Heart right ventricle (tissue), 16 donors: ENCODE data around the gene ADCK2. TPM values are rescaled to one million over a fixed set of nuclear protein-coding genes. Genes with fewer than 3 reads are reported as not detected.

Experiments used
- ATAC-seq, 8 donors: fragments of 200-7000 bp; cut with Tn5 transposase; one replicate each; pipeline ENCODE4 v1.9.1; 2020; ENCODE audit warnings: mild to moderate bottlenecking in 8 of 8, moderate library complexity in 8 of 8, moderate number of reproducible peaks in 1 of 8
- DNase-seq, 2 donors: peaks; one replicate each; pipeline ENCODE4 v3.0.0-alpha.2; 2020
- H3K27ac ChIP-seq, 10 donors: fragments of 200-600 bp; sonication (generic) in 2 of 10; one replicate each; pipeline versions ENCODE4 v1.5.0 to v1.8.0; 2020 to 2022; ENCODE audit warnings: mild to moderate bottlenecking in 3 of 10
- H3K27me3 ChIP-seq, 7 donors: fragments of 200-600 bp; one replicate each; pipeline ENCODE4 v1.8.0; 2021 to 2022; ENCODE audit warnings: mild to moderate bottlenecking in 2 of 7
- H3K36me3 ChIP-seq, 9 donors: fragments of 200-600 bp; sonication (generic) in 1 of 9; one replicate each; pipeline versions ENCODE4 v1.5.0 to v1.8.0; 2020 to 2022; ENCODE audit warnings: mild to moderate bottlenecking in 2 of 9
- H3K4me1 ChIP-seq, 9 donors: fragments of 200-600 bp; sonication (generic) in 1 of 9; one replicate each; pipeline versions ENCODE4 v1.5.0 to v1.8.0; 2020 to 2022; ENCODE audit warnings: mild to moderate bottlenecking in 4 of 9
- H3K4me3 ChIP-seq, 10 donors: fragments of 200-600 bp; sonication (generic) in 2 of 10; one replicate each; pipeline versions ENCODE4 v1.5.0 to v1.8.0; 2020 to 2022; ENCODE audit warnings: mild to moderate bottlenecking in 7 of 10, moderate library complexity in 2 of 10
- H3K9me3 ChIP-seq, 11 donors: fragments of 200-600 bp in 10 of 11; sonication (generic) in 2 of 11; one replicate each; pipeline versions ENCODE4 v1.5.0 to v1.8.0; 2013 to 2022; ENCODE audit warnings: mild to moderate bottlenecking in 2 of 11, control low read depth in 1 of 11, moderate library complexity in 1 of 11
- WGBS, 2 donors: extraction: QIAGEN DNeasy Blood & Tissue Kit; methylation state at CpG; one replicate each; pipeline ENCODE4 v1.1.7; 2013; ENCODE audit warnings: inconsistent platforms in 1 of 2; 5-methylcytosine and 5-hydroxymethylcytosine counted together
- intact Hi-C, 10 donors: fragments of 100-400 bp; cut with DNase I; formaldehyde crosslinking; loops; one replicate each; pipeline versions ENCODE4 v1.11.1 to v1.14.2; 2022
- polyA plus RNA-seq, 2 donors: library from polyadenylated mRNA; stranded (reverse); fragments of 200-250 nt; gene quantifications; one replicate each; pipeline ENCODE4 v1.2.3, GENCODE V29; 2013
- total RNA-seq, 10 donors: library from RNA; stranded (reverse); fragmentation: NEBNext Ultra II Directional in 3 of 10; extraction: Animal tissue kit (Norgen Biotek cat#: 25700) in 3 of 10; gene quantifications; one replicate each; pipeline versions ENCODE4 v1.2.1 to v1.2.4, GENCODE V29; 2021 to 2023
- TF ChIP-seq, protein P1 (sequence below), 9 donors: fragments of 200-600 bp; sonication (generic) in 2 of 9; IDR thresholded peaks; one replicate each; pipeline versions ENCODE4 v1.5.0 to v1.8.0; 2021 to 2022; ENCODE audit warnings: antibody characterized with exemption in 9 of 9, mild to moderate bottlenecking in 5 of 9, moderate library complexity in 1 of 9
- donor health status: Arrhythmogenic right ventricular cardiomyopathy.
- donor health status: ischemic (EF 13 %, LVEDD 7.1; RV severe dilation, severe dysfunction).
- donor health status: healthy with polysubstance abuse.
- donor health status: DM: no; HTN: yes; CAD: no.
- donor health status: DM: no; HTN: no; CAD: no.
- donor health status: ischemic (EF 25% LVEDD 6.9; RV normal size, moderate dysfunction).
- donor health status: ischemic (EF 25% LVEDD 5.7; RV mildly dilated, moderate dysfunction).
- donor health status: healthy.
- donor health status: DM: yes; HTN: yes; CAD: no.
- donor health status: Ischemic cardiomyopathy.
- donor health status: ischemic (EF 35%, LVEDD 5.7; RV mildly dilated, moderate dysfunction).
- donor health status: nonischemic (EF 11% LVEDD 7.7; RV severe dilation, severe dysfunction).
- donor health status: DM: yes; HTN: yes; CAD: no.
- donor health status: PGD.
- donor health status: ischemic (EF 29% LVEDD 5.4; RV normal size, mild dysfunction).
- donor health status: nonischemic (EF 23%, LVEDD 6.1; RV moderate dilation, normal function).

ADCK2 gene
- total and polyA plus RNA-seq, 12 donors: 5.6 to 11.4 (median 8.2) TPM

DNA sequence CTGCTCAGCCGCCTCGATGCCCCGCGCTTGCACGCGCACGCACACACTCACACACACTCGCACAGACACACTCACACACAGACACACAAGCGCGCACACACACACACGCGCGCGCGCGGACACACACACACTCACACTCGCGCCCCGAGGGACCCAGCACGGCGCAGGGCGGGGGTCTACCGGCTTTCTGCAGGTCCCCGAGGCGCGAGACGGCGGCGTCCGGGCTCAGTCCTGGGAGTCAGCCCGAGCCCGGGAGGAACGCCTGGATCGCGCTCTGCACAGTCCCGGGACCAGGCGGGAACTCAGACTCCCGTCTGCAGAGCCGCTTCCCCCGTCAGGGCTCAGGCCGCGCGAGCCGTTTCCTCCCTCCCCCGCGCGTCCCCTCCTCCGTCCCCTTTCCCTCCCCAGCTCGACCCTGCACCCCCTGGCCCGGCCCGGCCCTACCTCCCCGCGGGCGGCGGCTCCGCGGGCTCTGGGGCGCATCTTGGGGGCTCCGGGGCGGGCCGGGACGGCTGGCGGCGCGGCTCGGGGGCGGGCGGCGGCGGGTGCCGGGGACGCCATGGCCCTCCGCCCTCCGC, 32.6 kb upstream of the ADCK2 start:
- H3K4me1 ChIP-seq: peaks cover 11 to 62% (median 42%) of the 10 kb centered on the region in 9 donors
- ATAC-seq (peak; percentile 22 to 64 (median 38)), DNase-seq (peak; percentile 51 to 57)
- 0 to 1% methylated on average over 41 to 72 of the region's 74 CpGs for WGBS, 2 donors
- H3K9me3 ChIP-seq: no peaks in the 10 kb centered on the region
- H3K27me3 ChIP-seq: peaks cover 0 to 60% (median 7%) of the 10 kb centered on the region in 7 donors
- intact Hi-C loops: loop anchor here in 5 of 10 donors (5.0 to 10.0 kb wide), 3 partner anchors 33 to 98 kb away; no protein-coding TSS in a partner anchor
- peak overlapping the region; percentile 83 to 98 (median 93) for H3K27ac ChIP-seq
- TF ChIP-seq, protein P1, sequence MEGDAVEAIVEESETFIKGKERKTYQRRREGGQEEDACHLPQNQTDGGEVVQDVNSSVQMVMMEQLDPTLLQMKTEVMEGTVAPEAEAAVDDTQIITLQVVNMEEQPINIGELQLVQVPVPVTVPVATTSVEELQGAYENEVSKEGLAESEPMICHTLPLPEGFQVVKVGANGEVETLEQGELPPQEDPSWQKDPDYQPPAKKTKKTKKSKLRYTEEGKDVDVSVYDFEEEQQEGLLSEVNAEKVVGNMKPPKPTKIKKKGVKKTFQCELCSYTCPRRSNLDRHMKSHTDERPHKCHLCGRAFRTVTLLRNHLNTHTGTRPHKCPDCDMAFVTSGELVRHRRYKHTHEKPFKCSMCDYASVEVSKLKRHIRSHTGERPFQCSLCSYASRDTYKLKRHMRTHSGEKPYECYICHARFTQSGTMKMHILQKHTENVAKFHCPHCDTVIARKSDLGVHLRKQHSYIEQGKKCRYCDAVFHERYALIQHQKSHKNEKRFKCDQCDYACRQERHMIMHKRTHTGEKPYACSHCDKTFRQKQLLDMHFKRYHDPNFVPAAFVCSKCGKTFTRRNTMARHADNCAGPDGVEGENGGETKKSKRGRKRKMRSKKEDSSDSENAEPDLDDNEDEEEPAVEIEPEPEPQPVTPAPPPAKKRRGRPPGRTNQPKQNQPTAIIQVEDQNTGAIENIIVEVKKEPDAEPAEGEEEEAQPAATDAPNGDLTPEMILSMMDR (IDR thresholded peaks at IDR 0.05): no peak
- H3K4me3 ChIP-seq: peak overlapping the region; percentile 62 to 82 (median 70)
- H3K36me3 ChIP-seq: no peaks in the 10 kb centered on the region

DNA sequence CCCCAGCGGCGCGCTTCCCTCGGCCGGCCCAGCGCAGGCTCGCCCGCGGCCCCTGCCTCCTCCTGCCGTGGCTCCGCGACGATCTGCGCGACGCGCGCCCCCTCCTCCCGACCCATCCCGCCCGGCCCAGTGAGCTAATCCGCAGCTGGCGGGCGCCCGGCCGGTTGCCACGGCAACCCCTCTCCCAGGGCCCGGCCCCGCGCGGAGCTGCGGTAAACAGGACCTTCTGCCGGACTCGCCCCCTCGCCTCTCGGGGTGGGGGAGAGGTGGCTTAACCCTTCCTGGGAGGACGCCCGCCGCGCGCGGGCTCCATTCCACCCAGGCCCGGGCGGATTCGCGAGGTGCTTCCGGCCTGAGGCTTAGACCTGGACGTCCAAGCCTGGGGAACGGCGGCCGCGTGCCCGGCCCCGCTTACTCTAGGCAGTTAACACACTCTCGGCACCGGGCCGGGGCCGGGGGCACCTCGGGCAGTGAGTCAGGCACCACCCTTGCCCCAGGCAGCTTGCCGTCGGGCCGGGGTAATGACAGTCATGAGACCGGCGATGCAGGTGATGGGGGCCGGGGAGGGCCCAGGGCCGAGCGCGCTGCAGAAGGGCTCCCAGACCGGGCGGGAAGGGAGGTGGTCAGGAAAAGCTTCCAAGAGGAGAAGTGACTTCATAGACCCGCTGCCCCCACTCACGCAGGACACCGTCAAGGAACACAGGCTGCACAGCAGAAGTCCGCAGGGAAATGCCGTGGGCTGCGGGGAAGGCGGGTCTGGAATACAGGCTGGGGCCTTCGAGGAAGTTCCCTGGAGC, 31.8 kb upstream of the ADCK2 start, which contains the start of gene DENND2A:
DENND2A (minus strand) TSS at position 87 of the 797 bp plus-strand sequence. CDS start 38,416 bp downstream, outside the sequence.
- H3K4me1 ChIP-seq: peaks cover 5 to 55% (median 38%) of the 10 kb centered on the region in 9 donors

DNA sequence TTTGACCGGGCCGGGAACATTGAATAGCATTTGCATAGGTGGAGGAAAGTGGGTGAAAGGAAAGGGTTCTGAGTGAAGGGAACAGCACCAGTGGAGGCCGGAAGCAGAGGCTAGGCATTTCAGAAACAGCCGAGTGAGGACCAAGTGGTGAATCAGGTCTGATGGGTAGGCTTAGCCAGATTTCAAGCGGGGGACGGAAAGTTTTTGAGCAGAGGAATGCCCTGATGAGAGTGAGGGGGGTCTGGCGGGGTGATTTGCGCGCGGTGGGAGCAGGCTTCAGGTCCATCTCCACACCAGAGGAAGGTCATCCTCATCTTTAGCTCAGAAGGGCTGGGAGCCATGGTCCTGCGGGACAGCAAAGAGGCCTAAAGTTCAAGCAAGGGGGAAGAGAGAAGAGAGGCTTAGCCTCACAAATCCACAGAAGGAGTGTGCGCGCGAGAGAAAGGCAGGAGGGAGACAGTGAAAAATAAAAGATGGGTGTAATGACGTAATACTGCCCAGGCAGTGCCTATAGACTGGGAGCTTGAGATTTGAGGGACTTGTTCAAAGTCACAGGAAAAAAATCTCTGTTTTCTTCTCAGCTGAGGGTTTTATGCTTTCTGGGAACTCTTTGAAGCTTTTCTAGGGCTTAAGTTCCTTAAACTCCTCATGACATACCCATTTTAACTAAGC, 31.1 kb upstream of the ADCK2 start:
- peak overlapping the region in 9 of 10 donors; percentile 49 to 82 (median 67) for H3K4me3 ChIP-seq
- DNase-seq (no peak), ATAC-seq (no peak)
- 46 to 59% methylated on average over 15 of the region's 15 CpGs for WGBS, 2 donors
- no peaks in the 10 kb centered on the region for H3K9me3 ChIP-seq
- TF ChIP-seq, protein P1 (IDR thresholded peaks at IDR 0.05): no peak
- intact Hi-C loops: loop anchor here in 5 of 10 donors (5.0 to 10.0 kb wide), 3 partner anchors 34 to 99 kb away; no protein-coding TSS in a partner anchor
- peaks cover 4 to 47% (median 31%) of the 10 kb centered on the region in 9 donors for H3K4me1 ChIP-seq
- peaks cover 0 to 60% (median 7%) of the 10 kb centered on the region in 7 donors for H3K27me3 ChIP-seq
- H3K27ac ChIP-seq: peak overlapping the region; percentile 88 to 98 (median 93)
- H3K36me3 ChIP-seq: no peaks in the 10 kb centered on the region

More for the DNA sequence above, 31.8 kb upstream of the ADCK2 start, which contains the start of gene DENND2A:
- peak; percentile 60 to 81 (median 75) for ATAC-seq
- Histone ChIP-seq H3K27me3 (peaks cover 0 to 60% (median 7%) of the 10 kb centered on the region in 7 donors), H3K4me3 (peak within 1 kb of the TSS; percentile 62 to 82 (median 70)), H3K9me3 (no peaks in the 10 kb centered on the region), H3K36me3 (no peaks in the 10 kb centered on the region), H3K27ac (peak within 1 kb of the TSS; percentile 88 to 98 (median 93))
- 7 to 11% methylated on average over 56 to 75 of the region's 78 CpGs for WGBS, 2 donors
- intact Hi-C loops: loop anchor here in 5 of 10 donors (5.0 to 10.0 kb wide), 3 partner anchors 34 to 99 kb away; no protein-coding TSS in a partner anchor
- DNase-seq: peak; percentile 82 to 87
- TF ChIP-seq, protein P1 (IDR thresholded peaks at IDR 0.05): no peak
